Measurements from ENCODE around the gene CTSD.
A peak's percentile ranks its signal among the peaks of the same experiment; 100 is the strongest.

CTSD gene

DNA sequence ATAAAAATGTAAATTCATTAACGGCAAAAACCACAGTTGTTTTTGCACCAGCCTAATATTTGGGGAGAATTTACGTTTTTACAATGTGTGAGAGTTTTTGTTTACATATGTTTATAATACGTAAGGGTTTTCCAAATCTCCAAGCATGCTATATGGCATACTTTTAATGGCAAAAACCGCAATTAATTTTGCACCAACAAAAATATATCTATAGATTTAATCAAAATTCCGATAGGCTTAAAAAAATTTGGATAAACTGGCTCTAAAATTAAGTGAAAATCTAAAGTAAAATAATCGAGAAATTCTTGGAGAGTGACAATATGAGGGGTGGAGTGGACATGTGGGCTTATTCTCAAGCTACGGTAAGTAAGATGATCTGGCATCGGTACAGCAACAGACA is 43.9 kb downstream of the CTSD start:
- no peak for DNase-seq

DNA sequence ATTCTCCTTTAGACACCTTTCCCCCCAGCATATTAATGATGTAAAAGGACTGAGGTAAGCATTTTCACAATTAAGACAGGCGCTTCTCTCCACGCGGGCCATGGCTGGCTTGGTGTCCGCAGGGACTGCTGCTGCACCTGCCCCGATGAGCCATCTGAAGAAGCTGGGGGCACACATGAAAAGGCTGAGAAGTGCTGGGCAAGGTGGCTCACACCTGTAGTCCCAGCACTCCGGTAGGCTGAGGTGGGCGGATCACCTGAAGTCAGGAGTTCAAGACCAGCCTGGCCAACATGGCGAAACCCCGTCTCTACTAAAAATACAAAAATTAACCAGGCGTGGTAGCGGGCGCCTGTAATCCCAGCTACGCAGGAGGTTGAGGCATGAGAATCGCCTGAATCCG is 45.4 kb downstream of the CTSD start:
- DNase-seq, result no peak

- no peak for DNase-seq
These were observed 46.0 kb downstream of the CTSD start for GRCh38 chr11:1717745-1718144.

DNA sequence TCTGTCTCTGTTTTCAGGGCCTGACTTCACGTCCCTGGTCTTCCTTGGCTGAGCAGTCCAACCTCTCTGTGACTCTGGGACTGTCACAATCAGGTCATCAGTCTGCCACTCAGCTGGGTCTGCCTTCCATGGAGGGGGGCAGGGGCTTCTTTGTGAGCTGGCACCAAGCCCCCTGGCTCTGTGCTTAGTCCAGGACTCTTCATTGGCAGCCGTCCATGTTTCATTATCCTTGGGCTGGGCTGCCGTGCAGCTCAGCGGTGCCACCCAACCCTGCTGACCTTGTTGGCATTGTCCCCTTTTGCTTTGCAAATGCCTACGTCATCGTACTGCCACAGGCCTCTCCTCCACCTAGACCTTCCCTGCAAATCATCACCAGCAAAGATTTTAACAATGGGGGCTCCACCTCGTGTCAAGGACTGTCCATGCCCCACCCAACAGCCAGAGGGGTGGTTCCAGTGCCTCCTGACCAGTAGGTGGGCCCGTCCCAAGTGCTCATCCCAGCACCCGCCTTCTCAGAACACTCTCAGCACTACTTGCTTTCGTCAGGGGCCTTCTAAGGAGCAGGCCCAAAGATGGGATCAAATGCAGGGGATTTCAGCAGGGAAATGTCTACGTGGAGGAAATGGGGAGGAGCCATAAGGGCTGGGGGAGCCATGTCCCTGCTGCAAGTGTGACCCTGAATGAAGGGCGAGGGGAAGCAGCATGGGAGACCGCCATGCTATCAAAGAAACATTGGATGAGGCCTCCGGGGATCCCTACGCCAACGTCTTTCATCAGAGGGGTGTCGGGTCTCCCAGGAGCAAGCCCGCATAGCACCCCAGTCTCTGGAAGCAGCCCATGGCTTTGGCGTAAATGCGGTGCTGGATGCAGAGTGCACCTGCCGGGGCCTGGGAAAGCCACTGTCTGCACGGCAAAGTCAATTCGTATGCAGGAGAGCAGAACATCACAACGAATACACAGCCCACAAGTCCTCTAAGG is 48.5 kb downstream of the CTSD start:
- DNase-seq, result no peak

GRCh38 chr11:1708716-1709115 is 55.0 kb downstream of the CTSD start:
- DNase-seq, result no peak

DNA sequence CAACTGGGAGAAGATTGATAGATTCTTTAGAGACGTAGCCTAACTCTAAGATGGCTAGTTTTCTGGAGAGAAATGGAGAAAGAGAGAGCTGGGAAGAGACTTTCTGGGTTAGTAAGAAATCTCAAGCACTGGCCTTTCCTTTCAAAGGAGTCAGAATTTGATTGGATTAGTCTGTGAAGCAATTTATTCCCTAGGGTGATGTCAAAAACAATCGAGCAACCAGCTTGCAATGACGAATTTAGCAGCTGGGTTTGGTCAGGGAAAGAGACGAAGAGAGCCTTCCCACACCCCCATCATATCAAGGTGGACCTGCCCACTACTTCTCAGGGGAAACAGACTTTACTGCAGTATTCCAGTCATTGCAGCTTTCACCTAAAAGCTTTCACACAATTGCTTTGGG is 56.0 kb downstream of the CTSD start:
- DNase-seq, result no peak

- DNase-seq, result peak in 1 of 2 experiments; percentile 5
These were observed 56.9 kb downstream of the CTSD start for GRCh38 chr11:1706634-1707400.

DNA sequence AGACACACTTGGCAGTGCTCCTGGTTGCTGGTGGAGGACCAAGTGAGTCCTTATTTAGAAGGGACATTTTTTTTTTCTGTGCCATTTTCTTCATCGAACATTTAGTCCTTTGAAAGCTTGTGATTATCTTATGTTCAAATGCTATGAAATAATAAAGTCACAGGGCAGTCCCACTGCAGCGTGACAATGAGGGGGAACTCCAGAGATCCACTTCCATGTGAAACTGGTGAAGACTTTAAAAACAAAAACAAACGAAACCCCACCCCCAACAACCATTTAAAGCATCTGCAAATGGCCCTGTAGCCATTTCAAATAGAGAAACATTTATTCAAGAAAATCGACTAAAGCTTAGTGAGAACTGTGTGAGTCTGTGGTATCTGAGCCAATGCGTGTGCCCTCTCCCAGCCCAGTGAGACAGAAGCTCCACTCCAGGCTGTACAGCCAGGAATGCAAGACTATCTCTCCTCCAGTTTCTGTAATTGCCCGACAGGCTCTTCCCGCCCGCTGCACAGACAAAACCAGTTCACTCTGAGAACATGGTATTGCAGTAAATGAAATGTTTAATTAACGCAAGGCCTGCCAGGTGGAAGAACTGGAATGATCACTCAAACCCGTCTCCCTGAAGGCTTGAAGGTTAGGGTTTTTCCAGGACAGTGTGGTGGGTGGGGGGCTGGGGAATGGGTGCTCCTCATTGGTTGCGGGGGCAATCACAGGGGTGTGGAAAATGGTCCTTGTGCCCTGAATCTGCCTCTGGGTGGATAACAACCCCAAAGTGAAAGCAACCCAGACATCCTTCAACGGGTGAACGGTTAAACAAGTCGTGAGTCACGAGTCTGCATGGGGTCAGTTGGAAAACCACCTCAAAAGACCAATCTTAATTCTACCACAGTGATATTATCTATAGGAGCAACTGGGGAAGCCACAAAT is 58.3 kb downstream of the CTSD start:
- no peak for DNase-seq

DNA sequence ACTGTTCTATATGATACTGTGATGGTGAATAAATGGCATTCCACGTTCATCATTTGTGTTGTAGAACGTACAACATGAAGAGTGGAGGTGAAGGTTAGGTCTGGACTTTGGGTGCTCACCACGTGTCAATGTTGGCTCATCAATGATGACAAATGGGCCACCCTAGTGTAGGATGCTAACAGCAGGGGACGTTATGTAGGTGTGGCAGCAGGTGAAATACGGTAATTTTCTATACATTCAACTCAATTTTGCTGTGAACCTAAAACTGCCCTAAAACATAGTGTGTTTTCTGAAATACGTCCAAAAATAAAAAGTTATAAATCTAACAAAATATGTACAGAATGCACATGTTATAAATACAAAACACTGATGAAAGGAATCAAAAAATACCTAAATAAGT is 60.6 kb downstream of the CTSD start:
- no peak for DNase-seq

All from stimulated activated CD4-positive, alpha-beta T cell treated with anti-CD3 and anti-CD28 coated beads, Interleukin-4, amount 100 ng/mL, for 4 hours (primary cell).